ENCODE data around the gene RAB33A. TPM values are rescaled to one million over a fixed set of nuclear protein-coding genes. Genes with fewer than 3 reads are reported as not detected.

Gene RAB33A
- polyA plus RNA-seq, 1 donor (not counting 4 experiments of a cell fraction or from before 2014, with no cell fraction given) = not detected

DNA sequence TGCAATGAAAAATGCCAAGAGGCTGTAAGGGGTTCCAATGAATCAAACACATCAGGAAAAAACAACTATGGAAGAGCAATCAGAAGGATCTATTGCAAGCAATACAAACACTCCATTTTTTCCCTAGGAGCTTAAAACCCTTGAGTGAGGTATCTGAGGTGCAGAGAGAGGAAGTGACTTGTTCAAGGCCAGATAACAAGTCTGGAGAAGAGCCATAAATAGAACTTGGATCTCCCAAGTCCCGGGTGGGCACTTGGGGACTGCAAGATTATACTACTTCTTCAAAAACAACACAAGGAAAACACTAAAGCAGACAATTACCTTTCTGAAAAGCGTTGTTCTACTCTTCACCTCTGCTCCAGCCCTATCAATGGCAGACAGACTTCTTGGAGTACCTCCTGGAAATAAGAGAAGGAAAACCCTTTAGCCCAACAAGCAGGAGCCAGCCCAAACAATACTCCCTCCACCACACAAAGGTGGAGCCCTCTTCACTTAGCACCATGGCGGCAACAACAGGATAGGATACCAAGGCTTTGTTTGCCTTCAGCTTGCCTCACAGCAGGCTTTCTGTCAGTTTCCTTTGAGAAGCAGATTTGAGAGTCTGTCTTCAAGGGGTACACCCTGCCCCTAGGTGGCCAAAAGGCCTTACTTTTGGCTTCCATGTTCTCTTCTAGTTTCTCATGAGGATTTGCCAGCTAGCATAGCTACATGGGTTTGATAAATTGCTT is 32.1 kb upstream of the RAB33A start:
- Histone ChIP-seq H3K27me3 (ENCODE audit: control insufficient read depth, extremely low read depth, insufficient read depth, low read length) (no peaks in the 10 kb centered on the region), H3K4me2 (ENCODE audit: control insufficient read depth, extremely low read depth, insufficient read depth, low read depth, low read length) (no peak overlapping the region), H3K36me3 (ENCODE audit: control insufficient read depth in 2 of 2, extremely low read depth in 1 of 2, insufficient read depth in 2 of 2, low read length in 2 of 2) (peaks cover 0 to 6% of the 10 kb centered on the region in 2 experiments), H2AFZ (ENCODE audit: control insufficient read depth, low read length) (no peak overlapping the region), H3K27ac (ENCODE audit: control insufficient read depth, insufficient read depth, low read length) (no peak overlapping the region), H3K9ac (ENCODE audit: control insufficient read depth, extremely low read depth, insufficient read depth, low read length) (no peak overlapping the region), H4K20me1 (ENCODE audit: control insufficient read depth, extremely low read depth, insufficient read depth, low read length) (no peaks in the 10 kb centered on the region), H3K79me2 (ENCODE audit: control insufficient read depth, insufficient read depth, low read length) (no peaks in the 10 kb centered on the region), H3K9me3 (ENCODE audit: control insufficient read depth, low read depth, low read length) (no peaks in the 10 kb centered on the region), H3K4me3 (ENCODE audit: control insufficient read depth in 2 of 3, extremely low read depth in 1 of 3, insufficient read depth in 2 of 3, low read depth in 1 of 3, low read length in 3 of 3) (no peak overlapping the region), H3K9me1 (ENCODE audit: control insufficient read depth, extremely low read depth, insufficient read depth, low read length) (no peaks in the 10 kb centered on the region), H3K4me1 (ENCODE audit: control insufficient read depth, extremely low read depth, insufficient read depth, low read length) (peaks cover 3% of the 10 kb centered on the region)
- TF ChIP-seq, protein P1, sequence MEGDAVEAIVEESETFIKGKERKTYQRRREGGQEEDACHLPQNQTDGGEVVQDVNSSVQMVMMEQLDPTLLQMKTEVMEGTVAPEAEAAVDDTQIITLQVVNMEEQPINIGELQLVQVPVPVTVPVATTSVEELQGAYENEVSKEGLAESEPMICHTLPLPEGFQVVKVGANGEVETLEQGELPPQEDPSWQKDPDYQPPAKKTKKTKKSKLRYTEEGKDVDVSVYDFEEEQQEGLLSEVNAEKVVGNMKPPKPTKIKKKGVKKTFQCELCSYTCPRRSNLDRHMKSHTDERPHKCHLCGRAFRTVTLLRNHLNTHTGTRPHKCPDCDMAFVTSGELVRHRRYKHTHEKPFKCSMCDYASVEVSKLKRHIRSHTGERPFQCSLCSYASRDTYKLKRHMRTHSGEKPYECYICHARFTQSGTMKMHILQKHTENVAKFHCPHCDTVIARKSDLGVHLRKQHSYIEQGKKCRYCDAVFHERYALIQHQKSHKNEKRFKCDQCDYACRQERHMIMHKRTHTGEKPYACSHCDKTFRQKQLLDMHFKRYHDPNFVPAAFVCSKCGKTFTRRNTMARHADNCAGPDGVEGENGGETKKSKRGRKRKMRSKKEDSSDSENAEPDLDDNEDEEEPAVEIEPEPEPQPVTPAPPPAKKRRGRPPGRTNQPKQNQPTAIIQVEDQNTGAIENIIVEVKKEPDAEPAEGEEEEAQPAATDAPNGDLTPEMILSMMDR (optimal IDR thresholded peaks at IDR 0.05 in 1 of 3, IDR thresholded peaks at IDR 0.05 in 1 of 3, conservative IDR thresholded peaks at IDR 0.05 in 1 of 3; ENCODE audit: extremely low read depth in 1 of 3, insufficient read depth in 2 of 3, low read length in 3 of 3) = no peak
- no peak for TF ChIP-seq EZH2 (IDR thresholded peaks at IDR 0.05; ENCODE audit: low read length)
- DNase-seq (ENCODE audit: low read depth, low spot score) (no peak), FAIRE-seq (no peak)
- dilution Hi-C loops (cut with MboI; ENCODE audit: extremely low pct_ligation_motif_present, low sequenced_read_pairs) = no loop called here

DNA sequence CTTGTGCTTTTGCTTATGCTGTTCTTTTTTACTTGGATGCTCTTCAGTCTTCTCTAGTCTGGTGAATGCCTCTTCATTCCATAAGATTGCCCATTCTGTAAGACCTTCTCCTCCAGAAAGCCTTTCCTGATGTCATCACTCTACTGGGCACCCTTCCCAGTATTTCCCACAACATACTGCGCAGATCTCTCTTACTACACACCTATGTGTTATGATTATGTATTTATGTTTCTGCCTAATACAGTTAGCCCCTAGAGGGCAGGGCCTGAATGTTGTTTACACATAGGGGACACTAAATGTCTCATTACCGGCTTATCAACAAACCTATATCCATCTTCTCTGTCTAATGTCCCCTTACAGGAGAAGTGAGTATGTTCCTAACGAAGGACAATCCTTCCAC is 27.3 kb upstream of the RAB33A start:
- Histone ChIP-seq H3K27me3 (ENCODE audit: control insufficient read depth, extremely low read depth, insufficient read depth, low read length) (no peaks in the 10 kb centered on the region), H4K20me1 (ENCODE audit: control insufficient read depth, extremely low read depth, insufficient read depth, low read length) (no peaks in the 10 kb centered on the region), H3K9me1 (ENCODE audit: control insufficient read depth, extremely low read depth, insufficient read depth, low read length) (no peaks in the 10 kb centered on the region), H2AFZ (ENCODE audit: control insufficient read depth, low read length) (no peak overlapping the region), H3K9me3 (ENCODE audit: control insufficient read depth, low read depth, low read length) (no peaks in the 10 kb centered on the region), H3K4me1 (ENCODE audit: control insufficient read depth, extremely low read depth, insufficient read depth, low read length) (peaks cover 9% of the 10 kb centered on the region), H3K9ac (ENCODE audit: control insufficient read depth, extremely low read depth, insufficient read depth, low read length) (no peak overlapping the region), H3K4me2 (ENCODE audit: control insufficient read depth, extremely low read depth, insufficient read depth, low read depth, low read length) (no peak overlapping the region), H3K27ac (ENCODE audit: control insufficient read depth, insufficient read depth, low read length) (no peak overlapping the region), H3K4me3 (ENCODE audit: control insufficient read depth in 2 of 3, extremely low read depth in 1 of 3, insufficient read depth in 2 of 3, low read depth in 1 of 3, low read length in 3 of 3) (no peak overlapping the region), H3K36me3 (ENCODE audit: control insufficient read depth in 2 of 2, extremely low read depth in 1 of 2, insufficient read depth in 2 of 2, low read length in 2 of 2) (peaks cover 0 to 4% of the 10 kb centered on the region in 2 experiments), H3K79me2 (ENCODE audit: control insufficient read depth, insufficient read depth, low read length) (no peaks in the 10 kb centered on the region)
- dilution Hi-C loops (cut with MboI; ENCODE audit: extremely low pct_ligation_motif_present, low sequenced_read_pairs) = no loop called here
- DNase-seq (ENCODE audit: low read depth, low spot score) = no peak
- TF ChIP-seq, protein P1 (optimal IDR thresholded peaks at IDR 0.05 in 1 of 3, IDR thresholded peaks at IDR 0.05 in 1 of 3, conservative IDR thresholded peaks at IDR 0.05 in 1 of 3; ENCODE audit: extremely low read depth in 1 of 3, insufficient read depth in 2 of 3, low read length in 3 of 3) = peak in 1 of 3 experiments; percentile 21
- TF ChIP-seq EZH2 (IDR thresholded peaks at IDR 0.05; ENCODE audit: low read length) = no peak
- FAIRE-seq = no peak
